ENCODE data around the gene MTMR3.
A peak's percentile ranks its signal among the peaks of the same experiment; 100 is the strongest.

Gene MTMR3

GRCh38 chr22:29883775-29884097 lies 762 bp downstream of the MTMR3 start:
- H3K27me3 Mint-ChIP-seq, result no peaks in the 10 kb centered on the region
- H3K36me3 Mint-ChIP-seq (ENCODE audit: low read depth), result no peaks in the 10 kb centered on the region
- peak overlapping the region; percentile 81 for H3K27ac Mint-ChIP-seq
- peak overlapping the region; percentile 91 for H3K4me3 Mint-ChIP-seq
- peaks cover 9% of the 10 kb centered on the region for H3K4me1 Mint-ChIP-seq (ENCODE audit: low read depth)
- no peaks in the 10 kb centered on the region for H3K9me3 Mint-ChIP-seq

DNA sequence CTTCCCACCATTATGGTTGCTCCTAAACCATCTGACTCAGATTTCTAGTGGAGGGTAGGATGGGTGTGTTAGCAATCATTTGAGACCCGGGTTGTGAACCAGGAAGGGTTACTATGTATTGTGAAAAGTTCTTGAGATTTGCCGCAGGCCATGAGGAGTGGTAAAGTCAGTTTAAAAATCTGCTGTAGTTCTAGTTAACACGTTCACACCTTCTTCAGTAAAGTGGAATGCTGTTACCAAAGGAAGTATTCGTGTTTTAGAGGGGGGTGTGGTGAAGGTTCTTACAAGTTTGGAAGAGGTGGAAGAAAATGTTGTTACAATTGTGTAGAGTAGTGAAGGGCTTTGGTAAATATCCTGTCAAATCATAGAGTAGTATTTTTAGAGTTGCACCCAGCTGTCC lies 2.6 kb downstream of the MTMR3 start:
- H3K27ac Mint-ChIP-seq, result no peak overlapping the region
- H3K4me3 Mint-ChIP-seq, result no peak overlapping the region
- peaks cover 12% of the 10 kb centered on the region for H3K4me1 Mint-ChIP-seq (ENCODE audit: low read depth)
- H3K9me3 Mint-ChIP-seq, result no peaks in the 10 kb centered on the region
- H3K36me3 Mint-ChIP-seq (ENCODE audit: low read depth), result no peaks in the 10 kb centered on the region
- no peaks in the 10 kb centered on the region for H3K27me3 Mint-ChIP-seq

DNA sequence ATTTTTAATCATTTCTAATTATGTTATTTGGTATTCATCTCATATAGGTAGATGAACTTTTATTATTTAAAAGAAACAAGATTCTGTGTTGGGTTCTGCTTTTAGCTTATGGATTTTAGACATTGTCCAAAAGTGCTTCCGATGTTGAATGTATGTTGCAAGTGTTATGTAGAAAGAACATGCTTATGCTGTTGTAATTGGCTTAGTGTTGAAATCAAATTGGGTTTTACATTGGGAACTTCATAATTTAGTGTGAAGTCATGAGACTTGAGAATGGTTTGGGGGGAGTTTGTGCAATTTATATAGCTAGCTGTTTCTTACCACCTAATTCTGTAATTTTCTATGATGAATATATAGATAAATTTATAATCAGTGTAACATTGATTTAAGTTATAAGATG lies 3.6 kb downstream of the MTMR3 start:
- peaks cover 17% of the 10 kb centered on the region for H3K4me1 Mint-ChIP-seq (ENCODE audit: low read depth)
- H3K36me3 Mint-ChIP-seq (ENCODE audit: low read depth), result no peaks in the 10 kb centered on the region
- H3K27me3 Mint-ChIP-seq, result no peaks in the 10 kb centered on the region
- H3K27ac Mint-ChIP-seq, result no peak overlapping the region
- no peak overlapping the region for H3K4me3 Mint-ChIP-seq
- H3K9me3 Mint-ChIP-seq, result no peaks in the 10 kb centered on the region

DNA sequence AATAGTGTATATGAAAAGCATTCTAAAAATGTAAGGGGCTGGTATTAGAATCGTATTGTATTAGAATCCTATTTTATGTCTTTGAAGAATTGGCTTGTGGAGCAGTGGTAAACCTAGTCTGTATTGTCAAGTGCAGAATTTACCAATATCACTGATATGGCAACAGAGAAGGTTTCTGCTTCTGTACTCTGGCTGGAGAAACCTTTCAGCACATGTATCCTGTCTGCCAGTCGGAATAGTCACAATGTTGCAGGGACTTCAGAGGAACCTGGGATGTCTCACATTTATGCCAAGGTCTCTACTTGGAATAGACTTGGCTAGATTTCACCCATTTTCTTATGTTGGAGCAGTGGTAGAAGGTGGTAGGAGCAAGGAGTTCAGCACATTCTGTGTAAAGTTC lies 4.4 kb downstream of the MTMR3 start:
- H3K27me3 Mint-ChIP-seq, result no peaks in the 10 kb centered on the region
- no peak overlapping the region for H3K27ac Mint-ChIP-seq
- no peaks in the 10 kb centered on the region for H3K9me3 Mint-ChIP-seq
- H3K4me1 Mint-ChIP-seq (ENCODE audit: low read depth), result peaks cover 20% of the 10 kb centered on the region
- no peaks in the 10 kb centered on the region for H3K36me3 Mint-ChIP-seq (ENCODE audit: low read depth)
- no peak overlapping the region for H3K4me3 Mint-ChIP-seq

- no peaks in the 10 kb centered on the region for H3K9me3 Mint-ChIP-seq
- no peak overlapping the region for H3K4me3 Mint-ChIP-seq
- H3K27ac Mint-ChIP-seq, result no peak overlapping the region
- H3K4me1 Mint-ChIP-seq (ENCODE audit: low read depth), result peaks cover 38% of the 10 kb centered on the region
- no peaks in the 10 kb centered on the region for H3K36me3 Mint-ChIP-seq (ENCODE audit: low read depth)
- no peaks in the 10 kb centered on the region for H3K27me3 Mint-ChIP-seq
Observed at GRCh38 chr22:29890760-29891159, 7.8 kb downstream of the MTMR3 start.

DNA sequence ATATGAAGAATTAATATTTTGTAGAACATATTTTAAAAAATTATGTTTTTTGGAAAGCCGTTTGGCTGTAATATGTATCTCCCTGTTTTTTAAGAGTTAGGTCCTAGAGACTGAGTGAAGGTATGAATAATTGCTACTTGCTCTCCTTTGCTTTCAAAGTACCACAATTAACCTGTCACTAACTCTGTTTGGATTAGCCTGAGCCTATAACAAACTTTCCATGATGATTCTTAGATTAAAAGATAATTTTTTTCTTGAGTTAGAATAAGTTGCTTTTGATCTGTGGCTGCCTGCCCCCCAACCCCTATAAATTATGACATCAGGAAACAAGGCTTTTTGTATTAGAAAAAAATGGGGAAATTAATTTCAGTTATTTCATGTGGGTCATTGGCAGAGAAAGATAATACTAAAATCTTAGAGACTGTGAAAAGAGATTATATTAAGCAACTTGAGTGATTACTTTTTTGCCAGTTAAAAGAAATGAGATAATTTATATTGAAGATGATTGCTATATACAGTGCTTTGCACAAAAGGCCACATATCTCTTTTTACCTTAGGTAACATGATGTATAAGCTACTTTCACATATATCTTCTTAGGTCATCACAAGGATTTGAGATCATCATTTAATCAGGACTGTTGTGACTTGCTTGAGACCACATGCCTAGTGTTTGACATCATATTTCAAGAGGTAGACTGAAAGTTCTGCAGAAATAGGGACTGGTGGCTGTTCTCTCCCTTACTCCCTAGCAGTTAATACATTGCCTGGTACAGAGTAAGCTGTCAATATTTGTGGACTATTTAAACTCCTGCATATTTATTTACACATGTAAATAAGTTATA lies 9.6 kb downstream of the MTMR3 start:
- Mint-ChIP-seq H3K27me3 (no peaks in the 10 kb centered on the region), H3K4me1 (ENCODE audit: low read depth) (peaks cover 42% of the 10 kb centered on the region), H3K36me3 (ENCODE audit: low read depth) (no peaks in the 10 kb centered on the region), H3K27ac (no peak overlapping the region), H3K9me3 (no peaks in the 10 kb centered on the region), H3K4me3 (no peak overlapping the region)

DNA sequence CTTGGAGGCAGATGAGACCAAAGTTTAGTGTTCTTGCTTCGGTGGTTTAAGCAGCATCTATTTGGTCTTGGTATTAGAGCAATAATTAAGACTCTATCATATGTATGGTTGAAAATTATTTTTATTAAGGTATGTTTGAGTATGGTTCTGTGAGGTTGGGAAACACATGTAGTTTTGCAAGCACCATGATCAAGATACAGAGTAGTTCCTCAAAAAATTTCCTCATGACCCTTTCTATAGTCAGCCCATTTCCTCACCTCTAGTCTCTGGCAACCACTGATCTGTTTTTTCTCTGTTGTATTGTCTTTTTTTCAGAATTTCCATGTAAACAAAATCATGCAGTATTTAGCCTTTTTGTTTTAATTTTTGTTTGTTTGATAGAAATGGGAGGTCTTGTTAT lies 18.4 kb downstream of the MTMR3 start:
- peaks cover 21% of the 10 kb centered on the region for H3K4me1 Mint-ChIP-seq (ENCODE audit: low read depth)
- no peaks in the 10 kb centered on the region for H3K27me3 Mint-ChIP-seq
- no peak overlapping the region for H3K27ac Mint-ChIP-seq
- no peaks in the 10 kb centered on the region for H3K36me3 Mint-ChIP-seq (ENCODE audit: low read depth)
- H3K9me3 Mint-ChIP-seq, result no peaks in the 10 kb centered on the region
- no peak overlapping the region for H3K4me3 Mint-ChIP-seq

DNA sequence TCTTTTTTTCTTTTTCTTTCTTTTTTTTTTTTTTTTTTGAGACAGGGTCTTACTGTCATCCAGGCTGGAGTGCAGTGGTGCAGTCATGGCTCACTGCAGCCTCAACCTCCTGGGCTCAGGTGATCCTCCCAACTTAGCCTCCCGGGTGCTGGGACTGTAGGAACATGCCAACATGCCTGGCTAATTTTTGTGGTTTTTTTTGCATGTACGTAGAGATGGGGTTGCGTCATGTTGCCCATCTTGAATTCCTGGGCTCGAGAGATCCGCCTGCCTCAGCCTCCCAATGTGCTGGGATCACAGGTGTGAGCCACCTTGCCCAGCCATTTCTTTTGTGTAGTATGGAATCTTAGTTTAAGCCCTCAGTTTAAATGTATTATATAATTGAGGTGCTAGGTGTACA lies 20.4 kb downstream of the MTMR3 start:
- H3K9me3 Mint-ChIP-seq, result no peaks in the 10 kb centered on the region
- no peaks in the 10 kb centered on the region for H3K27me3 Mint-ChIP-seq
- peaks cover 30% of the 10 kb centered on the region for H3K4me1 Mint-ChIP-seq (ENCODE audit: low read depth)
- no peak overlapping the region for H3K27ac Mint-ChIP-seq
- H3K36me3 Mint-ChIP-seq (ENCODE audit: low read depth), result no peaks in the 10 kb centered on the region
- H3K4me3 Mint-ChIP-seq, result no peak overlapping the region

GRCh38 chr22:29904020-29904419 lies 21.0 kb downstream of the MTMR3 start:
- no peaks in the 10 kb centered on the region for H3K27me3 Mint-ChIP-seq
- no peaks in the 10 kb centered on the region for H3K36me3 Mint-ChIP-seq (ENCODE audit: low read depth)
- no peaks in the 10 kb centered on the region for H3K9me3 Mint-ChIP-seq
- H3K4me3 Mint-ChIP-seq, result no peak overlapping the region
- H3K27ac Mint-ChIP-seq, result no peak overlapping the region
- H3K4me1 Mint-ChIP-seq (ENCODE audit: low read depth), result peaks cover 33% of the 10 kb centered on the region

DNA sequence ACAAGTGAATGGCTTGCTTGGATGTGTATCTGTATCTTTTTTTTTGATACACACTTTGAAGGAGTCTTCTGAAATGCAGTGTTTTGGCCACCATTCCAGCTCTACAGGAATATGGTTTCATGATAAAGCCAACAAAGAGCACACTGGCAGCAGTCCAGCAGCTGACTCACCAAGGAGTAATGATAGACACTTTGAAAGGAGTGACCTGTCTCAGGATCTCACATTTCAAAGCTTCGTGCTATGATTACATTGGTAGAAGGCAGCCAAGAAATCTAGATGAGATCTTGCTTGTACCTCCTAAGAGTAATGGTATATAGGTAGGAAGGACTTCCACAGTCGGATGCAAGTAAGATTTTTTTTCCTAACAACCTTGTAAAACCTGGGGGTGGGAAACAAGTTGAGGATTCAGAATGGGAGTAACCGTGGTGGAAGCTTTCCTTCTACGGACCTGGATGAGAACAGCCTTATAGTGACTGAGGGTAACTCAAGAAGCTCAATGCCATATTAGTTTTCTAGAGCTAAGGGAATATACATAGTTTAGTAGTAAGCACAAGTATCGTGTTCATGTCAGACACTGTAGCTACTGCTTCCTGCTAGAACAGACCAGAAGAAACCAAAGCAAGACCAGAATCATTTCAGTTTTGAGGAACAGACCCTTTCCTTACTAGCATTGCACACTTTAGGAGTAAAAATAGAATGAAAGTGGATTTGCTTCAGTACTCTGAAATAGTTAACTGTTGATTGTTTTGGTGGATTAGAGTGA lies 25.0 kb downstream of the MTMR3 start:
- no peaks in the 10 kb centered on the region for H3K36me3 Mint-ChIP-seq (ENCODE audit: low read depth)
- H3K9me3 Mint-ChIP-seq, result no peaks in the 10 kb centered on the region
- H3K4me1 Mint-ChIP-seq (ENCODE audit: low read depth), result peaks cover 44% of the 10 kb centered on the region
- H3K27me3 Mint-ChIP-seq, result no peaks in the 10 kb centered on the region
- no peak overlapping the region for H3K4me3 Mint-ChIP-seq
- no peak overlapping the region for H3K27ac Mint-ChIP-seq

GRCh38 chr22:29912141-29912540 lies 29.2 kb downstream of the MTMR3 start:
- H3K9me3 Mint-ChIP-seq, result no peaks in the 10 kb centered on the region
- H3K4me3 Mint-ChIP-seq, result no peak overlapping the region
- peaks cover 75% of the 10 kb centered on the region for H3K4me1 Mint-ChIP-seq (ENCODE audit: low read depth)
- H3K27me3 Mint-ChIP-seq, result no peaks in the 10 kb centered on the region
- no peak overlapping the region for H3K27ac Mint-ChIP-seq
- H3K36me3 Mint-ChIP-seq (ENCODE audit: low read depth), result no peaks in the 10 kb centered on the region

GRCh38 chr22:29912605-29913398 lies 29.8 kb downstream of the MTMR3 start:
- Mint-ChIP-seq H3K4me3 (no peak overlapping the region), H3K27me3 (no peaks in the 10 kb centered on the region), H3K9me3 (no peaks in the 10 kb centered on the region), H3K27ac (no peak overlapping the region), H3K36me3 (ENCODE audit: low read depth) (no peaks in the 10 kb centered on the region), H3K4me1 (ENCODE audit: low read depth) (peaks cover 75% of the 10 kb centered on the region)

- Mint-ChIP-seq H3K36me3 (ENCODE audit: low read depth) (no peaks in the 10 kb centered on the region), H3K4me3 (no peak overlapping the region), H3K4me1 (ENCODE audit: low read depth) (peaks cover 78% of the 10 kb centered on the region), H3K27ac (no peak overlapping the region), H3K9me3 (no peaks in the 10 kb centered on the region), H3K27me3 (no peaks in the 10 kb centered on the region)
Observed at GRCh38 chr22:29914165-29914564, 31.2 kb downstream of the MTMR3 start.

- H3K4me1 Mint-ChIP-seq (ENCODE audit: low read depth), result peaks cover 80% of the 10 kb centered on the region
- H3K27ac Mint-ChIP-seq, result no peak overlapping the region
- H3K4me3 Mint-ChIP-seq, result no peak overlapping the region
- no peaks in the 10 kb centered on the region for H3K27me3 Mint-ChIP-seq
- no peaks in the 10 kb centered on the region for H3K36me3 Mint-ChIP-seq (ENCODE audit: low read depth)
- no peaks in the 10 kb centered on the region for H3K9me3 Mint-ChIP-seq
Observed at GRCh38 chr22:29914991-29915533, 32.1 kb downstream of the MTMR3 start.

DNA sequence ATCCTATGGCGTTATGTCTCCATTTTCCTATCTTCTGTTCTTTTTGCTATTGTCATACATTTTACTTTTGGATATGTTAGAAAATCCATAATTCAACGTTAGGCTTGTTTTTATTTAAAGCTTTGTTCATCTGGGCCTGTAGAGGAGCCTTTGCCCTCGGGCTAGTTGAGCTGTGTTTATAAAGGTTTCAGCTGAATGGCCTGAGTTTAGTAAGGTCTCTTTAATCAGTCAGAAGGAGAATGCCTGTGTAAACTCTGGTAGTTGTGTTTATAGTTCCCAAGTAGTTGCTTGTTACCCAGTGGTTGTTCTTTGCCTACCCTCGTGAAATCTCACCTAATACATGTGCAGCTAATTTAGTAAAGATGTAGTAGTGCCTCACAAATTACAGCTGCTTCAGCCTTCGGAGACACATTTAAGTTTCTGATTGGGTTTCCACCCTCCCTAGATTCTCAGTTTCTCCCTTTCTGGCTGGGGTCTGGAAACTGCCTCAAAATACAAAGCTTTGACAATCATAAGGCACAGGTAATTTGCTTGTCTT lies 33.1 kb downstream of the MTMR3 start:
- Mint-ChIP-seq H3K36me3 (ENCODE audit: low read depth) (no peaks in the 10 kb centered on the region), H3K27me3 (no peaks in the 10 kb centered on the region), H3K27ac (no peak overlapping the region), H3K4me1 (ENCODE audit: low read depth) (peaks cover 70% of the 10 kb centered on the region), H3K9me3 (no peaks in the 10 kb centered on the region), H3K4me3 (no peak overlapping the region)
